OCI-LY1 (cell line): ENCODE results near the gene SERPINA4.

Source experiments
- H2AFZ ChIP-seq: fragments of 200-600 bp; sonication (generic), shearing (Covaris generic); 2 replicates; pipeline ENCODE4 v1.6.0; 2014; ENCODE audit warnings: antibody characterized with exemption, mild to moderate bottlenecking, low read length
- H3F3A ChIP-seq: fragments of 200-600 bp; sonication (generic), shearing (Covaris generic); 2 replicates; pipeline ENCODE4 v1.6.0; 2014; ENCODE audit warnings: mild to moderate bottlenecking, antibody characterized with exemption, low read length, moderate library complexity; ENCODE audit not compliant: insufficient read depth
- H3K27ac ChIP-seq: fragments of 200-600 bp; sonication (generic); 2 replicates; pipeline ENCODE4 v1.5.1; 2014; ENCODE audit warnings: low read length, mixed run types, mild to moderate bottlenecking, low read depth; ENCODE audit not compliant: poor library complexity, severe bottlenecking
- H3K27me3 ChIP-seq: fragments of 200-600 bp; sonication (generic); 2 replicates; pipeline ENCODE4 v1.6.0; 2014; ENCODE audit warnings: antibody characterized with exemption, mild to moderate bottlenecking, low read length, moderate library complexity; ENCODE audit not compliant: insufficient read depth
- H3K36me3 ChIP-seq: fragments of 200-600 bp; sonication (generic); 2 replicates; pipeline ENCODE4 v1.6.1; 2014; ENCODE audit warnings: mild to moderate bottlenecking, antibody characterized with exemption, low read length, moderate library complexity, mixed read lengths; ENCODE audit not compliant: insufficient read depth
- H3K4me1 ChIP-seq: fragments of 200-600 bp; sonication (generic); 2 replicates; pipeline ENCODE4 v1.5.1; 2014; ENCODE audit warnings: mild to moderate bottlenecking, low read length, moderate library complexity; ENCODE audit not compliant: insufficient read depth, severe bottlenecking
- H3K4me2 ChIP-seq: fragments of 200-600 bp; sonication (generic), shearing (Covaris generic); 2 replicates; pipeline ENCODE4 v1.6.1; 2014; ENCODE audit warnings: low read length
- H3K4me3 ChIP-seq: fragments of 200-600 bp; sonication (generic); 2 replicates; pipeline ENCODE4 v1.5.1; 2014; ENCODE audit warnings: low read length, low read depth, mild to moderate bottlenecking, mixed read lengths; ENCODE audit not compliant: poor library complexity, severe bottlenecking
- H3K79me2 ChIP-seq: fragments of 200-600 bp; shearing (Covaris generic); 2 replicates; pipeline ENCODE4 v1.6.1; 2016; ENCODE audit warnings: mixed run types, low read length, mixed read lengths; ENCODE audit not compliant: insufficient read depth
- H3K9ac ChIP-seq: fragments of 200-600 bp; sonication (generic), shearing (Covaris generic); 2 replicates; pipeline ENCODE4 v1.6.1; 2014; ENCODE audit warnings: mild to moderate bottlenecking, low read length, mixed read lengths
- H3K9me2 ChIP-seq: fragments of 200-600 bp; sonication (generic), shearing (Covaris generic); 2 replicates; pipeline ENCODE4 v1.6.1; 2014; ENCODE audit warnings: low read depth, mild to moderate bottlenecking, low read length, mixed read lengths
- H3K9me3 ChIP-seq: fragments of 200-600 bp; shearing (Covaris generic); 2 replicates; pipeline ENCODE4 v1.6.1; 2014; ENCODE audit warnings: low read length, mixed read lengths
- H4K20me1 ChIP-seq: fragments of 200-600 bp; sonication (generic), shearing (Covaris generic); 2 replicates; pipeline ENCODE4 v1.6.0; 2016; ENCODE audit warnings: mild to moderate bottlenecking, low read length; ENCODE audit not compliant: insufficient read depth
- CTCF ChIP-seq: fragments of 200-600 bp; sonication (generic), shearing (Covaris generic); IDR thresholded peaks from 2 replicates; pipeline ENCODE4 v1.5.1; 2017; ENCODE audit warnings: mild to moderate bottlenecking, antibody characterized with exemption, low read length, moderate library complexity, mixed read lengths
- EZH2 ChIP-seq: fragments of 200-600 bp; sonication (generic), shearing (Covaris generic); IDR thresholded peaks from 2 replicates; pipeline ENCODE4 v1.8.0; 2017; ENCODE audit warnings: borderline replicate concordance, mixed run types, mild to moderate bottlenecking, antibody characterized with exemption, low read length, moderate library complexity, mixed read lengths

The SERPINA4 gene

GRCh38 chr14:94617366-94617941 lies 56.2 kb downstream of the SERPINA4 start:
- no peak overlapping the region for H2AFZ ChIP-seq

GRCh38 chr14:94617988-94618822 lies 57.0 kb downstream of the SERPINA4 start:
- no peaks in the 10 kb centered on the region for H3F3A ChIP-seq
- H3K9me3 ChIP-seq = 0 out of 2 replicates have a peak, but pooled peaks cover 2% of the 10 kb centered on the region
- H4K20me1 ChIP-seq = no peaks in the 10 kb centered on the region
- TF ChIP-seq CTCF (no peak), EZH2 (no peak)
- no peak overlapping the region for H2AFZ ChIP-seq
- no peak overlapping the region for H3K9ac ChIP-seq
- H3K4me1 ChIP-seq = no peaks in the 10 kb centered on the region
- H3K4me3 ChIP-seq = no peak overlapping the region
- H3K36me3 ChIP-seq = no peaks in the 10 kb centered on the region; the same call in 1 of the 2 replicates
- no peaks in the 10 kb centered on the region for H3K79me2 ChIP-seq
- H3K27ac ChIP-seq = no peak overlapping the region
- H3K27me3 ChIP-seq = no peaks in the 10 kb centered on the region
- no peaks in the 10 kb centered on the region for H3K9me2 ChIP-seq
- H3K4me2 ChIP-seq = no peak overlapping the region

More at GRCh38 chr14:94617366-94617941, 56.2 kb downstream of the SERPINA4 start:
- Histone ChIP-seq H3F3A (no peaks in the 10 kb centered on the region), H3K9me2 (no peaks in the 10 kb centered on the region), H3K4me2 (no peak overlapping the region), H3K9me3 (0 out of 2 replicates have a peak, but pooled peaks cover 2% of the 10 kb centered on the region), H3K4me1 (no peaks in the 10 kb centered on the region), H4K20me1 (no peaks in the 10 kb centered on the region), H3K27me3 (no peaks in the 10 kb centered on the region), H3K36me3 (no peaks in the 10 kb centered on the region; the same call in 1 of the 2 replicates), H3K79me2 (no peaks in the 10 kb centered on the region), H3K4me3 (no peak overlapping the region), H3K27ac (no peak overlapping the region), H3K9ac (no peak overlapping the region)
- TF ChIP-seq EZH2 = no peak

GRCh38 chr14:94619297-94619696 lies 58.1 kb downstream of the SERPINA4 start:
- no peak overlapping the region for H3K27ac ChIP-seq
- no peak overlapping the region for H3K4me2 ChIP-seq
- H3K36me3 ChIP-seq = no peaks in the 10 kb centered on the region; the same call in 1 of the 2 replicates
- TF ChIP-seq EZH2 (no peak), CTCF (no peak)
- no peaks in the 10 kb centered on the region for H3F3A ChIP-seq
- no peak overlapping the region for H3K9ac ChIP-seq
- H3K79me2 ChIP-seq = no peaks in the 10 kb centered on the region
- no peaks in the 10 kb centered on the region for H3K4me1 ChIP-seq
- H3K9me3 ChIP-seq = 0 out of 2 replicates have a peak, but pooled peaks cover 2% of the 10 kb centered on the region
- H4K20me1 ChIP-seq = no peaks in the 10 kb centered on the region
- no peak overlapping the region for H2AFZ ChIP-seq
- no peaks in the 10 kb centered on the region for H3K9me2 ChIP-seq
- H3K4me3 ChIP-seq = no peak overlapping the region
- H3K27me3 ChIP-seq = no peaks in the 10 kb centered on the region
